ENCODE results near the gene GRPR.
"Not testable (repeated sequence)": the region's sequence is repeated elsewhere in the genome, so short reads cannot be mapped to it uniquely, and the experiment has no call there.

GRPR gene

GRCh38 chrX:16144420-16144819 is 21.1 kb downstream of the GRPR start:
- Mint-ChIP-seq H3K4me1 (ENCODE audit: low read depth) (no peaks in the 10 kb centered on the region), H3K36me3 (ENCODE audit: low read depth) (no peaks in the 10 kb centered on the region), H3K9me3 (no peaks in the 10 kb centered on the region), H3K4me3 (no peak overlapping the region), H3K27me3 (ENCODE audit: low read depth) (peaks cover 3% of the 10 kb centered on the region), H3K27ac (no peak overlapping the region)

GRCh38 chrX:16145093-16145492 is 21.7 kb downstream of the GRPR start:
- not testable (repeated sequence) for H3K4me3 Mint-ChIP-seq; H3K27me3 Mint-ChIP-seq (ENCODE audit: low read depth); H3K36me3 Mint-ChIP-seq (ENCODE audit: low read depth); H3K4me1 Mint-ChIP-seq (ENCODE audit: low read depth); H3K9me3 Mint-ChIP-seq; H3K27ac Mint-ChIP-seq

GRCh38 chrX:16145656-16146055 is 22.3 kb downstream of the GRPR start:
- Mint-ChIP-seq H3K9me3 (no peaks in the 10 kb centered on the region), H3K27me3 (ENCODE audit: low read depth) (peaks cover 3% of the 10 kb centered on the region), H3K4me1 (ENCODE audit: low read depth) (no peaks in the 10 kb centered on the region), H3K4me3 (no peak overlapping the region), H3K27ac (no peak overlapping the region), H3K36me3 (ENCODE audit: low read depth) (no peaks in the 10 kb centered on the region)

GRCh38 chrX:16148896-16149295 is 25.5 kb downstream of the GRPR start:
- Mint-ChIP-seq H3K4me1 (ENCODE audit: low read depth) (no peaks in the 10 kb centered on the region), H3K4me3 (no peak overlapping the region), H3K27me3 (ENCODE audit: low read depth) (peaks cover 3% of the 10 kb centered on the region), H3K36me3 (ENCODE audit: low read depth) (no peaks in the 10 kb centered on the region), H3K27ac (no peak overlapping the region), H3K9me3 (no peaks in the 10 kb centered on the region)

- Mint-ChIP-seq H3K27me3 (ENCODE audit: low read depth) (no peaks in the 10 kb centered on the region), H3K36me3 (ENCODE audit: low read depth) (no peaks in the 10 kb centered on the region), H3K9me3 (no peaks in the 10 kb centered on the region), H3K4me1 (ENCODE audit: low read depth) (no peaks in the 10 kb centered on the region), H3K27ac (no peak overlapping the region), H3K4me3 (no peak overlapping the region)
Measured at GRCh38 chrX:16155581-16156096, 32.3 kb downstream of the GRPR start.

GRCh38 chrX:16156692-16157331 is 33.4 kb downstream of the GRPR start:
- no peaks in the 10 kb centered on the region for H3K4me1 Mint-ChIP-seq (ENCODE audit: low read depth)
- H3K4me3 Mint-ChIP-seq = no peak overlapping the region
- no peaks in the 10 kb centered on the region for H3K9me3 Mint-ChIP-seq
- no peaks in the 10 kb centered on the region for H3K27me3 Mint-ChIP-seq (ENCODE audit: low read depth)
- no peaks in the 10 kb centered on the region for H3K36me3 Mint-ChIP-seq (ENCODE audit: low read depth)
- no peak overlapping the region for H3K27ac Mint-ChIP-seq

- Mint-ChIP-seq H3K4me1 (ENCODE audit: low read depth) (no peaks in the 10 kb centered on the region), H3K9me3 (no peaks in the 10 kb centered on the region), H3K4me3 (no peak overlapping the region), H3K27me3 (ENCODE audit: low read depth) (no peaks in the 10 kb centered on the region), H3K36me3 (ENCODE audit: low read depth) (no peaks in the 10 kb centered on the region), H3K27ac (no peak overlapping the region)
Measured at GRCh38 chrX:16160729-16161128, 37.4 kb downstream of the GRPR start.

GRCh38 chrX:16161173-16161572 is 37.8 kb downstream of the GRPR start:
- H3K4me1 Mint-ChIP-seq (ENCODE audit: low read depth); H3K27ac Mint-ChIP-seq; H3K27me3 Mint-ChIP-seq (ENCODE audit: low read depth); H3K9me3 Mint-ChIP-seq; H3K36me3 Mint-ChIP-seq (ENCODE audit: low read depth); H3K4me3 Mint-ChIP-seq: not testable (repeated sequence)

- Mint-ChIP-seq H3K36me3 (ENCODE audit: low read depth) (no peaks in the 10 kb centered on the region), H3K27me3 (ENCODE audit: low read depth) (no peaks in the 10 kb centered on the region), H3K9me3 (no peaks in the 10 kb centered on the region), H3K4me1 (ENCODE audit: low read depth) (no peaks in the 10 kb centered on the region), H3K4me3 (no peak overlapping the region), H3K27ac (no peak overlapping the region)
Measured at GRCh38 chrX:16162391-16162790, 39.0 kb downstream of the GRPR start.

GRCh38 chrX:16164748-16165147 is 41.4 kb downstream of the GRPR start:
- Mint-ChIP-seq H3K27ac (no peak overlapping the region), H3K4me1 (ENCODE audit: low read depth) (no peaks in the 10 kb centered on the region), H3K4me3 (no peak overlapping the region), H3K27me3 (ENCODE audit: low read depth) (no peaks in the 10 kb centered on the region), H3K36me3 (ENCODE audit: low read depth) (no peaks in the 10 kb centered on the region), H3K9me3 (no peaks in the 10 kb centered on the region)

- no peaks in the 10 kb centered on the region for H3K9me3 Mint-ChIP-seq
- H3K4me1 Mint-ChIP-seq (ENCODE audit: low read depth) = no peaks in the 10 kb centered on the region
- H3K27ac Mint-ChIP-seq = no peak within 1 kb of the TSS
- H3K4me3 Mint-ChIP-seq = no peak within 1 kb of the TSS
- no peaks in the 10 kb centered on the region for H3K36me3 Mint-ChIP-seq (ENCODE audit: low read depth)
- no peaks in the 10 kb centered on the region for H3K27me3 Mint-ChIP-seq (ENCODE audit: low read depth)
Measured at GRCh38 chrX:16167181-16167580, 43.8 kb downstream of the GRPR start, which contains the start of gene MAGEB17. TSS of gene MAGEB17 (plus strand) at chrX:16167481. CDS start at chrX:16170383, 2,902 bp downstream.

- Mint-ChIP-seq H3K27me3 (ENCODE audit: low read depth) (no peaks in the 10 kb centered on the region), H3K27ac (no peak overlapping the region), H3K4me1 (ENCODE audit: low read depth) (no peaks in the 10 kb centered on the region), H3K36me3 (ENCODE audit: low read depth) (no peaks in the 10 kb centered on the region), H3K4me3 (no peak overlapping the region), H3K9me3 (no peaks in the 10 kb centered on the region)
Measured at GRCh38 chrX:16171039-16171438, 47.7 kb downstream of the GRPR start.

GRCh38 chrX:16171944-16172343 is 48.6 kb downstream of the GRPR start:
- Mint-ChIP-seq H3K4me1 (ENCODE audit: low read depth) (no peaks in the 10 kb centered on the region), H3K27me3 (ENCODE audit: low read depth) (peaks cover 4% of the 10 kb centered on the region), H3K27ac (no peak overlapping the region), H3K4me3 (no peak overlapping the region), H3K36me3 (ENCODE audit: low read depth) (no peaks in the 10 kb centered on the region), H3K9me3 (no peaks in the 10 kb centered on the region)

- Mint-ChIP-seq H3K4me3 (no peak overlapping the region), H3K27me3 (ENCODE audit: low read depth) (peaks cover 4% of the 10 kb centered on the region), H3K36me3 (ENCODE audit: low read depth) (no peaks in the 10 kb centered on the region), H3K9me3 (no peaks in the 10 kb centered on the region), H3K4me1 (ENCODE audit: low read depth) (no peaks in the 10 kb centered on the region), H3K27ac (no peak overlapping the region)
Measured at GRCh38 chrX:16172391-16172790, 49.0 kb downstream of the GRPR start.

GRCh38 chrX:16175329-16176061 is 52.1 kb downstream of the GRPR start:
- H3K9me3 Mint-ChIP-seq = no peaks in the 10 kb centered on the region
- H3K27ac Mint-ChIP-seq = no peak overlapping the region
- H3K36me3 Mint-ChIP-seq (ENCODE audit: low read depth) = no peaks in the 10 kb centered on the region
- no peaks in the 10 kb centered on the region for H3K4me1 Mint-ChIP-seq (ENCODE audit: low read depth)
- no peak overlapping the region for H3K4me3 Mint-ChIP-seq
- H3K27me3 Mint-ChIP-seq (ENCODE audit: low read depth) = peaks cover 8% of the 10 kb centered on the region

Data from T-helper 1 cell treated with Interleukin-12 subunit alpha and Interleukin-12 subunit beta and Interleukin-4 antibody, amounts not matched to agents 30 μg/mL and 1 μg/mL, for 36 hours (primary cell).